ENCODE results near the gene ARAP2.

Gene ARAP2

DNA sequence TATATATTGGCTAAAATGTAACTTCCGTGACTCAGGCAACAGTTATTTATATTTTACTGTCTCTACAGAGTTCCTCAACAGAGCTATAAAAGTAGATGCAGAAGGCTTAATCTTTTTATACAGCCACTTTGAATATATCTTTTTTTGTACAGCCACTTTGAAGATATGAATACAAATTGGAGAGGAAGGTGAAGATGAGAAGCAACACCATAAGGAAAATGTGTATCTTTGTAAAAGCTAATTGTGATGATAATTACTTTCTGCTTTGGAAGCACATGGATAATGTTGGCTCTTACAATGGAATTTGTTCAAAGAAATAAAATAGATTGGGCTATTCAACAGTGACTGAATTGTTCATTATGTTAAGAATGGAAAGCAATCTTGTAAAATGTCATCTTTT lies 205.8 kb downstream of the ARAP2 start:
- DNase-seq, result no peak

DNA sequence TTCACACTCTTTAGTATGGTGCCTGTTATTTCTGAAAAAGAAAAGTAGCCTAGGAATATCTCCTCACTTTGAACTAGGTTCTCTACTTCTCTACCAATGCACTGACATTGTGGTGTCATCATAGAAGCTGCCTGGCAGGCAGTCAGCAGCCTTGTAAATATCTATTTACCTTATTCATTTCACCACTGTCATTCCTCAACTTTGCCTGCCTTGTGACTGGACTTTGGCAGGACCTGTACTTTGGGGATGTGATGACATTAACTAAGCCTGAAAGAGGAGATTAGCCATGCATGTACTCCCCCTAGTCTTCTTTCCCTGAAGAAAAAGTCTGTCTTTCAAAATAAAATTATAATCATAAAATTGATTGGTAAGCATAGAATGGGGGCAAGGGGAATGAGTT lies 207.2 kb downstream of the ARAP2 start:
- DNase-seq, result no peak

DNA sequence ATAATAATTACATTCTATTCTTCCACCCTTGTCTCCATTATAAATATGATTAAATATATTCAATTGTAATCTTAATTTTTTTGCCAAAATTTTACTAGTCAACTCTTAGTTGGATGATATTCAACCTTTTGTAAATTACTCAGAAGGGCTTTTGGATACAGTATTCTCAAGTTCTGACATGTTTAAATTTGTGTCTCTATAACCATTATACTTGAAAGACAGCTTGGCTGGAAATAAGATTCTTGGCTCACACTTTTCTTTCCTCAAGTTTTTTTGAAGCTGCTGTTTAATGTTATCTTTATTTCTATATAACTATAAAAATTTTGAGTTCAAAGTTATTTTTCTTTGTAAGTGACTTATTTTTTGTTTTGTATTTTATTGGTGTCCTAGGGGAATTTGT lies 214.4 kb downstream of the ARAP2 start:
- DNase-seq, result no peak

DNA sequence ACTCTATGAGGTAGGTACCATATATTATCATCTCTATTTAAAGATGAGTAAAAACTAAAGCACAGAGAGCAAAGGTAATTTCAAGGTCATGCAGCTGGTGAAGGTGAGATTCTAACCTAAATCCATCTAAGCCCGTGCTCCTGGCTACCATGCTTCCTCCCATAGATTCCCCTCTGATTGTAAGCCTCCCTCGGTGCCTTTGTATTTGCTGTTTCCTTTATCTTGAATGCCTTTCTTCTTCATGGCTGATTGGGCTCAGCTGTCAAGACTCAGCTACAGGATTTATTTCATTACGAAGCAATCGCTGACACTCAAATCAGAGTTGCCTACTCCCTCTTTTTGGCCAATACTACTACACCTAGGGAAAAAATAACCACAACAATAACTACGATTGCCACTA lies 217.1 kb downstream of the ARAP2 start:
- DNase-seq, result no peak

DNA sequence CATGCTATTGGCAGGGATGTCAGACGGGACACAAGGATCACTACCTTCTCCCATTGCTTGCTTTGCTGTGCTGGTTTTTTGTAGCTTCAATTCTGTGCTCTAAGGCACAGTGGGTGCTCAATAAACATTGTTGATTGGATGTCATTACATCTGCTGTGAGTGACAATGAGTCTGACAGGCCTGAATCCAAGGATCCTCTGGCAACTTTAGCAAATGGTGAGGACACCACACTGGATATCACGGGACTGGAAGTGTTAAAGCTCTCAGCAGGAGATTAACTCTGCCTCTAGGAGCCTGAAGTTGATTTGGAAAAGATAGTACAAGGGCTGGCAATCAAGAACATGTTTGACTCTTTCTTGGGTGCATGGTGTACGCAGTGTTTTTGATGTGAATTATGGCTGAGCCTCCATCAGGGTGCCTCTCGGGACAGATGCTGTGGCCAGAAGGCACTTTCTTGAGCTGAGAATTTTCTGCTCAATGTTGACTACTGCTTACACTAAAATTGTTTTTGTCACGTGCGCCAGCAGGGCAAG lies 217.9 kb downstream of the ARAP2 start:
- DNase-seq, result no peak

DNA sequence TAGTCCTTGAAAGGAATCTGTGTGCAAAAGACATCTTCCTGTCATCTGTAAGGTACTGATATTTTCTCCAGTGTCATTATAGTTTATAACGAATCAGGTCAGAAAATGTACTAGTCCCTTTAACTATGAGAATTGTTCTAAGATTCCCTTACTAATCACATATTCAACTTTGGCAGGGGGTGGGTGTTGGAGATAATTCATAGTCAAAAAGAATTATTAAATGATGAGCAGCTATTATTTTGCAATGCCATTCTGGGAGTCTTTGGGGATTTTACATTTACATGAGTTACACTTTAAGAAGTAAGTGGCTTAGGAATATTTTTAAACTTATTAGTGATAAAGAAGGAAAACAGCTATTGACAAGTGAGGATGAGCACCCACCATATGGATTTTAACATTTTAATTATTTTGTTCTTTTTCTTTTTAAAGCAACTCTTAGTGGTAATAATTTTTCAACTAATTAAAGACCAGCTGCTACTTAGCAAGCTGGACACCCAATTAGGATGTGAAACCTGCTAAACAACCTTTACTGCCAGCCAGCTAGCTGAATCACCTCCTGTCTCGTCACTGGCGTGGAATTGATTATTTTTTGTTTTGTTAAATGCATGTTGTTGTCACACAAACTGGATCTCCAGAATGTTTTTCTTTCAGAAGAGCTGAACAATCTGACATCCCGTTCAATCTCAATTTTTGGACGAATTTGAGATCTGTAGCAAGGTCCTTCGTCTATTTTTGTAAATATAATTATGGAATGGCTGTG lies 219.2 kb downstream of the ARAP2 start:
- DNase-seq, result no peak

DNA sequence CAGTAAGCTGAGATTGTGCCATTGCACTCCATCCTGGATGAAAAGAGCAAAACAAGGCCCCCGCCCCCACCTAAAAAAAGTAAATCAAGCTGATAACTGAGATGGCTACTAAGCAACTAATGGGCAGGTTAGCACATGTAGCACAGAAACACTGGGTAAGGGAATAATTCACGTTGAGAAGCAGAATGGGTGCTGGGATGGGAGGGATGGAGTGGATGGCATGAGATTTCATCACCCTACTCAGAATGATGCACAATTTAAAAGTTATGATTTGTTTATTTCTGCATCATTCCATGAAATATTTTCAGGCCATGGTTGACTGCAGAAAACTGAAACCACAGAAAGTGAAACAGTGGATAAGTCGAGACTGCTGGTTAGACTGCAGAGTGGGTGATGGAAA lies 224.0 kb downstream of the ARAP2 start:
- no peak for DNase-seq
